HG03159 (cell line): ENCODE results near the gene CAB39.

Source experiments
- ATAC-seq: cut with Tn5 transposase; IDR thresholded peaks from one replicate; pipeline ENCODE4 v1.9.1; 2021; ENCODE audit warnings: mild to moderate bottlenecking, moderate library complexity; ENCODE audit not compliant: unreplicated experiment

Gene CAB39

GRCh38 chr2:230712443-230713330 lies at the start of gene CAB39:
CAB39 (plus strand) TSS chr2:230712842; CDS start chr2:230760002, 47,160 bp downstream.
- peak; percentile 77 for ATAC-seq

GRCh38 chr2:230664128-230664527 lies 48.5 kb upstream of the CAB39 start:
- ATAC-seq, result no peak

GRCh38 chr2:230664844-230665243 lies 47.8 kb upstream of the CAB39 start:
- ATAC-seq, result no peak

GRCh38 chr2:230665263-230665691 lies 47.4 kb upstream of the CAB39 start:
- ATAC-seq, result no peak

- ATAC-seq, result no peak
Observed at GRCh38 chr2:230666446-230666845, 46.2 kb upstream of the CAB39 start.

GRCh38 chr2:230666885-230667712 lies 45.5 kb upstream of the CAB39 start:
- ATAC-seq, result no peak

- peak; percentile 61 for ATAC-seq
Observed at GRCh38 chr2:230668184-230668938, 44.3 kb upstream of the CAB39 start.

GRCh38 chr2:230668939-230669303 lies 43.7 kb upstream of the CAB39 start:
- ATAC-seq, result peak; percentile 26

- ATAC-seq, result no peak
Observed at GRCh38 chr2:230669386-230669950, 43.2 kb upstream of the CAB39 start.

GRCh38 chr2:230671117-230671516 lies 41.5 kb upstream of the CAB39 start:
- ATAC-seq, result no peak

- no peak for ATAC-seq
Observed at GRCh38 chr2:230672836-230673235, 39.8 kb upstream of the CAB39 start.

- no peak for ATAC-seq
Observed at GRCh38 chr2:230674401-230674800, 38.2 kb upstream of the CAB39 start.

GRCh38 chr2:230674966-230675672 lies 37.5 kb upstream of the CAB39 start:
- ATAC-seq, result no peak

- no peak for ATAC-seq
Observed at GRCh38 chr2:230676546-230676945, 36.1 kb upstream of the CAB39 start.

GRCh38 chr2:230677201-230677946 lies 35.3 kb upstream of the CAB39 start:
- ATAC-seq, result no peak

GRCh38 chr2:230678018-230678417 lies 34.6 kb upstream of the CAB39 start:
- ATAC-seq, result no peak

- ATAC-seq, result no peak
Observed at GRCh38 chr2:230678451-230678850, 34.2 kb upstream of the CAB39 start.

- no peak for ATAC-seq
Observed at GRCh38 chr2:230680463-230681170, 32.0 kb upstream of the CAB39 start.

GRCh38 chr2:230681171-230681545 lies 31.5 kb upstream of the CAB39 start:
- no peak for ATAC-seq
